HPDE6-E6E7 (cell line): Measurements from ENCODE around the gene GFM2.
"Not testable (repeated sequence)": the region's sequence is repeated elsewhere in the genome, so short reads cannot be mapped to it uniquely, and the experiment has no call there.

ENCODE experiments used
- DNase-seq: peaks from one replicate; pipeline ENCODE4 v3.0.0; 2011; ENCODE audit warnings: missing footprints; ENCODE audit errors: extremely low spot score

GFM2 gene

DNA sequence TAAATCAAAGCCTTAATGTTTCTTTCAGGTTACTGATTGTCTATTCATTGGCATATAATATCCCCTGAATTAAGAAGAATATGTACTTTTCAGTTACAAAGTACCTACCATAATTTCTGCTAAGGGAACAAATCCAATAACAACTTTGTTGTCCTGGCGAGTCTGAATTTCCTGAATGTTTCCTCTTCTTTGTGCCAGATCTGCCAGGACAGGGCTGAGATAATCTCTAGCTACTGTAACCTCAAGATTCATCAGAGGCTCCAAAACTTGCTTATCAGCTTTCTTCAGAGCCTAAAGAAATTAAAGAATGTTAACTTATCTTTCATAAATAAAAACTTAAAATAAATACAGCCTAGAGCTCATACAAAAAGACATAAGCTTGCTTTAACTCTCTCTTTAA, 44.6 kb downstream of the GFM2 start:
- no peak for DNase-seq

DNA sequence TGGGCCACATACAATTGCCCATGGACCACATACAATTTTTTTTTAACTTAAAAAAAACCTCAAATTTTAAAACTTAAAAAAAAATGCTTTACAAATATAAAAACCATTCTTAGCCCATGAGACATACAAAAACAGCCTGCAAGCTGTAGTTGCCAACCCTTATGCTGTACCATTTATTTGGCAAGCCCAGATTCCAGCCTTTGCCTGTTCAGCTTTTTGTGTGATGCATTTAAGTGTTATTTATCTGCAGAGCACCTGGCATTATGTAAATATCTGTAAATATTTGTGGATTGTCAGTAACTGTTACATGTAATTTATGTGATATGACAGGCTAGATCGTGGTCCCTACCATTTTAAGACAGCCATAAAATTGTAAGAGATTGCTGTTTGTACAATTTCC, 49.3 kb downstream of the GFM2 start:
- no peak for DNase-seq

GRCh38 chr5:74693191-74693590, 73.7 kb downstream of the GFM2 start:
- no peak for DNase-seq

DNA sequence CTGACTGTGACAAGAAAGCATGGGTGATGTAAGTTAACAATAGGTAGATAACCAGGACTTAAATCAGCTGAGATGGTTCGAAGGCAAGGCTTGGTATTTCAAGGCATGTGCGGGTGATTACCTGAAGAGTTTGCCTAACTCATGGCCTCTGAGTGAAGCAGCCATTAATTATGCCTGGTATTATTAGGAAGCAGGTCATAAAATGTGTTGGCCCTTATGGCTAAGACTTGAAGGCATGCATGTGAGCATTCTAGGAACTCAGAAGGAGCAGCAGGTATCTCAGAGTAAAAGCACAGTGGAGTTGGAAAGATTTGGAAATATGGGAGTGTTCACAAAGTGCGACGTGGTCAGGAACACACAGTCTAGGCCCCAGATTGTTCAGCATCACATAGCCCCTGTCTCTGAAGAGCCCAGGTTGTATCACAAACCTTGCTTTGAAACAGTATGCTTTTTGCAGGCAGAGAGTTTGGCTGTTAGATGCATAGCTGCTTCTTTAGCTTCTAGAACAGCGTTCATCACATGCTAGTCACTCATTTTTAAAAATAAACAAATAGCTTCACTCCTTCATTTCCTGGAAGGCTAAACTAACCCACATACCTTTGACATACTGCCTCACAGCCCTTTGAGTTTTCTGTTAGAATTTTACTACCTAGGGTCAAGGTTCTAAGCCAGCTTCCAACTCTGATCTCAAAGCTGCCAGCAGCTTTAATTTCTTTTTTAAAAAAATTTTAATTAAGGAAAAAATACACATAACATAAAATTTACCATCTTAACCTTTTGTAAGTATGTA, 79.8 kb downstream of the GFM2 start:
- DNase-seq: no peak

DNA sequence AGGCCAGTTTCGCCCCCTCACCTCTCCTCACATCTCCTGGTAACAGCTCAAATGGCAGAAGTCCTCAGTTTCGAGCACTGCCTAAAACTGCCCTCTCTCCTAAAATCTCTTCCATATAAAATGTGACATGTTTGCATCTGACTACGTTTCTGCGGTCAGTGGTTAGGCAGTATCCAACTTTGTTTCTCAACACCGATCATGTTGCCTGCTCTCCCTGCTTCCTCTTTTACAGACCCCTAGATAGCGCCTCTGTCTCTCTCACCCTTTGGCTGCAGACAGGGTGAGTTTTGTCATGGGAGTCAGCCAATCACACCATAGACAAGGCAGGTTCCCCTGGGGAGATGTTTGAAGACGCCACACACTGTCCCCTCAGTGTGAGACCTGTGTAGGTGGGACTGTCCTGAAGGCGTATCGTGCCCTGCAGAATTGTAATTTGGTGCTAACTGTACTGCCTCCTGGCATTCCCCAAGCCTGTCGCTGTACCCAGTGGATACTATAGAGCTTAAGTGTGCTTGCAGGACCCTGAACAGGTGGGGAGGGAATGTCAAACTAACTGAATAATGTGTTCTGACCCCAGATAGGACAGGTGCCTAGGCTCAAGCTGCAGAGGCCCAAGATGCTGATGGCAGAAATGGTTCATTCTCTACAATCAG, 80.8 kb downstream of the GFM2 start:
- DNase-seq: no peak

DNA sequence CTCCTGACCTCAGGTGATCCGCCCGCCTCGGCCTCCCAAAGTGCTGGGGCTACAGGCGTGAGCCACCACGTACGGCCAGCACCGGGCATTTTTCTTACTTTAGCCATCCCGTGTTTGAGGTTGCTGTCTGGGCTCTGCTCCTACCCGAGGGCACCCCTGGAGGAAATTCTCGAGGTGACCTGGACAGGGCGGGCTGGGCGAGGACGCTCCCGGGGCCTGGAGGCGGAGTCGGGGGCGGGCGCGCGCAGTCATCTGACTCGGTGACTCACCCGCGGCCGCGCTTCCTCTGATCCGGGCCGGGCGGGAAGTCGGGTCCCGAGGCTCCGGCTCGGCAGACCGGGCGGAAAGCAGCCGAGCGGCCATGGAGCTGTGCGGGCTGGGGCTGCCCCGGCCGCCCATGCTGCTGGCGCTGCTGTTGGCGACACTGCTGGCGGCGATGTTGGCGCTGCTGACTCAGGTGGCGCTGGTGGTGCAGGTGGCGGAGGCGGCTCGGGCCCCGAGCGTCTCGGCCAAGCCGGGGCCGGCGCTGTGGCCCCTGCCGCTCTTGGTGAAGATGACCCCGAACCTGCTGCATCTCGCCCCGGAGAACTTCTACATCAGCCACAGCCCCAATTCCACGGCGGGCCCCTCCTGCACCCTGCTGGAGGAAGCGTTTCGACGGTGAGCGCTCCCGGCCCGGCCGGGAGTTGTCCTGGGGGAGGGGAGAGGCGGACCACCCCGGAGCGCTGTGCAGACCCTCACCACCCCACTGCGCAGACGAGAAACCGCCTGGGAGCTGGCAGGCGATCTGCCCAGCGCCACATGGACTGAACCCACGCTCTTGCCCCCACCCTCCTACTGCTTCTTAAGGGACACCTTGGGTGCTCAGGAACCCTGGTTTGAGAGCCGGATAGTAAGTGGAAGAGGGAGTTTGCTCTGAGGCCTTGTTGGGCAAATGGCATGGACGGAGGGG, 81.7 kb downstream of the GFM2 start, which contains the start of gene HEXB:
TSS of gene HEXB (plus strand) at position 334 of the 952 bp plus-strand sequence. CDS start at position 362, 28 bp downstream.
- peak; percentile 82 for DNase-seq

- no peak for DNase-seq
These were observed 87.0 kb downstream of the GFM2 start for GRCh38 chr5:74679966-74680365.

GRCh38 chr5:74679300-74679699, 87.6 kb downstream of the GFM2 start:
- not testable (repeated sequence) for DNase-seq

- not testable (repeated sequence) for DNase-seq
These were observed 88.8 kb downstream of the GFM2 start for GRCh38 chr5:74678123-74678522.

GRCh38 chr5:74676466-74676865, 90.5 kb downstream of the GFM2 start:
- DNase-seq: not testable (repeated sequence)

- no peak for DNase-seq
These were observed 93.7 kb downstream of the GFM2 start for GRCh38 chr5:74673011-74673790.

GRCh38 chr5:74672215-74672877, 94.6 kb downstream of the GFM2 start:
- DNase-seq: no peak
